Neural progenitor cell (in vitro differentiated cells): Measurements from ENCODE around the gene TBL1X. TPM values are rescaled to one million over a fixed set of nuclear protein-coding genes. Genes with fewer than 3 reads are reported as not detected.

ENCODE experiments used
- DNase-seq: peaks from one replicate; pipeline ENCODE4 v3.0.0-alpha.2; 2016; ENCODE audit warnings: low spot score
- H2AFZ ChIP-seq: fragments of 200-600 bp; sonication (generic); replicated peaks from 2 replicates; pipeline ENCODE4 v1.6.1; 2016; ENCODE audit warnings: antibody characterized with exemption
- H3F3A ChIP-seq: fragments of 200-600 bp; sonication (generic); 2 replicates; pipeline ENCODE4 v1.6.1; 2016; ENCODE audit warnings: antibody characterized with exemption, low read depth
- H3K27ac ChIP-seq: fragments of 200-600 bp; sonication (generic); 2 replicates; pipeline ENCODE4 v1.5.1; 2016; ENCODE audit warnings: mild to moderate bottlenecking
- H3K27me3 ChIP-seq: fragments of 200-600 bp; sonication (generic); 2 replicates; pipeline ENCODE4 v1.6.1; 2016; ENCODE audit warnings: mild to moderate bottlenecking, moderate library complexity
- H3K36me3 ChIP-seq: fragments of 200-600 bp; sonication (generic); 2 replicates; pipeline ENCODE4 v1.5.1; 2016
- H3K4me1 ChIP-seq: fragments of 200-600 bp; sonication (generic); 2 replicates; pipeline ENCODE4 v1.6.1; 2016; ENCODE audit warnings: mixed run types
- H3K4me2 ChIP-seq: fragments of 200-600 bp; sonication (generic); 2 replicates; pipeline ENCODE4 v1.6.1; 2016
- H3K4me3 ChIP-seq: fragments of 200-600 bp; sonication (generic); 2 replicates; pipeline ENCODE4 v1.5.1; 2016
- H3K79me2 ChIP-seq: fragments of 200-600 bp; sonication (generic); 2 replicates; pipeline ENCODE4 v1.6.1; 2016; ENCODE audit warnings: low read depth
- H3K9ac ChIP-seq: fragments of 200-600 bp; sonication (generic); 2 replicates; pipeline ENCODE4 v1.6.1; 2016
- H3K9me3 ChIP-seq: fragments of 200-600 bp; sonication (generic); 2 replicates; pipeline ENCODE4 v1.5.1; 2016; ENCODE audit warnings: low read depth
- H4K20me1 ChIP-seq: fragments of 200-600 bp; sonication (generic); 2 replicates; pipeline ENCODE4 v1.6.1; 2016; ENCODE audit warnings: low read depth
- H3K27ac Mint-ChIP-seq: 3 replicates; pipeline ENCODE4 v1.8.0; 2021; ENCODE audit warnings: mixed read lengths
- H3K27me3 Mint-ChIP-seq: 2 replicates; pipeline ENCODE4 v1.8.0; 2022; ENCODE audit warnings: low read depth, mild to moderate bottlenecking, inconsistent platforms, moderate library complexity, mixed read lengths; ENCODE audit not compliant: insufficient read depth
- H3K36me3 Mint-ChIP-seq: 3 replicates; pipeline ENCODE4 v1.8.0; 2021; ENCODE audit warnings: mixed read lengths
- H3K4me1 Mint-ChIP-seq: 3 replicates; pipeline ENCODE4 v1.8.0; 2021; ENCODE audit warnings: mixed read lengths
- H3K4me3 Mint-ChIP-seq: 3 replicates; pipeline ENCODE4 v1.8.0; 2021; ENCODE audit warnings: mild to moderate bottlenecking, moderate library complexity, mixed read lengths
- H3K9me3 Mint-ChIP-seq: 3 replicates; pipeline ENCODE4 v1.8.0; 2020; ENCODE audit warnings: mixed read lengths
- CTCF ChIP-seq: fragments of 200-600 bp; sonication (generic); IDR thresholded peaks from 2 replicates; pipeline ENCODE4 v1.5.1; 2017; ENCODE audit warnings: antibody characterized with exemption, mild to moderate bottlenecking
- EZH2 ChIP-seq: fragments of 200-600 bp; sonication (generic); IDR thresholded peaks from 2 replicates; pipeline ENCODE4 v1.6.1; 2017; ENCODE audit warnings: antibody characterized with exemption, mild to moderate bottlenecking, moderate library complexity
- EZH2phosphoT487 ChIP-seq: fragments of 200-600 bp; sonication (generic); IDR thresholded peaks from 2 replicates; pipeline ENCODE4 v1.6.1; 2017; ENCODE audit warnings: antibody characterized with exemption
- total RNA-seq: library from RNA; depleted of rRNA; stranded (reverse); fragments of >200 nt; gene quantifications from 2 replicates; pipeline ENCODE4 v1.2.3, GENCODE V29; 2015; ENCODE audit warnings: low replicate concordance

TBL1X gene
- total RNA-seq, 1 donor from 2014 or later = 35.7 TPM

GRCh38 chrX:9537781-9538180 is 72.9 kb downstream of the TBL1X start:
- Histone ChIP-seq H4K20me1 (peaks cover 17% of the 10 kb centered on the region), H3K36me3 (no peaks in the 10 kb centered on the region), H3K27me3 (no peaks in the 10 kb centered on the region), H3K79me2 (peaks cover 85% of the 10 kb centered on the region), H3K9ac (no peak overlapping the region), H3K4me1 (peaks cover 55% of the 10 kb centered on the region), H3K4me2 (no peak overlapping the region), H2AFZ (no peak overlapping the region), H3F3A (peaks cover 23% of the 10 kb centered on the region), H3K4me3 (no peak overlapping the region), H3K9me3 (no peaks in the 10 kb centered on the region), H3K27ac (no peak overlapping the region)
- DNase-seq = no peak
- H3K27me3 Mint-ChIP-seq = peaks cover 6% of the 10 kb centered on the region
- H3K4me1 Mint-ChIP-seq = peaks cover 62% of the 10 kb centered on the region
- peak overlapping the region; percentile 80 for H3K27ac Mint-ChIP-seq
- TF ChIP-seq EZH2phosphoT487 = no peak
- no peak for TF ChIP-seq CTCF
- TF ChIP-seq EZH2 = no peak
- H3K9me3 Mint-ChIP-seq = peaks cover 8% of the 10 kb centered on the region
- peaks cover 35% of the 10 kb centered on the region for H3K36me3 Mint-ChIP-seq
- H3K4me3 Mint-ChIP-seq = no peak overlapping the region

- Mint-ChIP-seq H3K4me3 (no peak overlapping the region), H3K36me3 (peaks cover 37% of the 10 kb centered on the region), H3K27me3 (peaks cover 4% of the 10 kb centered on the region), H3K27ac (no peak overlapping the region), H3K9me3 (peaks cover 8% of the 10 kb centered on the region), H3K4me1 (peaks cover 61% of the 10 kb centered on the region)
- H3K36me3 ChIP-seq = no peaks in the 10 kb centered on the region
- H3K27ac ChIP-seq = no peak overlapping the region
- TF ChIP-seq EZH2phosphoT487 (no peak), EZH2 (no peak), CTCF (no peak)
- no peak overlapping the region for H3K4me2 ChIP-seq
- H3K27me3 ChIP-seq = no peaks in the 10 kb centered on the region
- H3K4me3 ChIP-seq = no peak overlapping the region
- no peak overlapping the region for H2AFZ ChIP-seq
- no peak overlapping the region for H3K9ac ChIP-seq
- peaks cover 25% of the 10 kb centered on the region for H4K20me1 ChIP-seq
- DNase-seq = no peak
- H3F3A ChIP-seq = peaks cover 23% of the 10 kb centered on the region
- no peaks in the 10 kb centered on the region for H3K9me3 ChIP-seq
- H3K4me1 ChIP-seq = peaks cover 51% of the 10 kb centered on the region
- H3K79me2 ChIP-seq = peaks cover 84% of the 10 kb centered on the region
These were observed 73.7 kb downstream of the TBL1X start for GRCh38 chrX:9538544-9539045.

GRCh38 chrX:9539605-9540387 is 74.9 kb downstream of the TBL1X start:
- peaks cover 88% of the 10 kb centered on the region for H3K79me2 ChIP-seq
- no peak overlapping the region for H3K27ac ChIP-seq
- no peak overlapping the region for H3K4me3 ChIP-seq
- DNase-seq = no peak
- no peak overlapping the region for H2AFZ ChIP-seq
- H3K36me3 Mint-ChIP-seq = peaks cover 42% of the 10 kb centered on the region
- no peak overlapping the region for H3K27ac Mint-ChIP-seq
- H3K9me3 Mint-ChIP-seq = peaks cover 13% of the 10 kb centered on the region
- H3K4me1 Mint-ChIP-seq = peaks cover 54% of the 10 kb centered on the region
- H3K4me2 ChIP-seq = no peak overlapping the region
- no peak overlapping the region for H3K9ac ChIP-seq
- no peak overlapping the region for H3K4me3 Mint-ChIP-seq
- peaks cover 4% of the 10 kb centered on the region for H3K27me3 Mint-ChIP-seq
- no peaks in the 10 kb centered on the region for H3K27me3 ChIP-seq
- H3K36me3 ChIP-seq = no peaks in the 10 kb centered on the region
- H3K9me3 ChIP-seq = no peaks in the 10 kb centered on the region
- H3K4me1 ChIP-seq = peaks cover 45% of the 10 kb centered on the region
- peaks cover 15% of the 10 kb centered on the region for H3F3A ChIP-seq
- TF ChIP-seq EZH2 = no peak
- TF ChIP-seq CTCF = no peak
- TF ChIP-seq EZH2phosphoT487 = no peak
- peaks cover 26% of the 10 kb centered on the region for H4K20me1 ChIP-seq
